Endothelial cell of umbilical vein (primary cell): ENCODE measurements around the gene CTXND1.

Experiments used
- CTCF ChIP-seq, 2 donors: IDR thresholded peaks; 1 replicate in 1 of 2; 2 replicates in 1 of 2; pipeline ENCODE4 v1.5.1; 2011; ENCODE audit warnings: low read length in 2 of 2, mild to moderate bottlenecking in 2 of 2, moderate library complexity in 2 of 2, control low read depth in 1 of 2, inconsistent platforms in 1 of 2, low read depth in 1 of 2; ENCODE audit not compliant: insufficient read depth in 1 of 2; ENCODE audit errors: extremely low read depth in 1 of 2
- EZH2 ChIP-seq: IDR thresholded peaks from 2 replicates; pipeline ENCODE4 v1.6.1; 2012; ENCODE audit warnings: borderline replicate concordance, low read depth, mild to moderate bottlenecking, moderate library complexity, low read length, inconsistent platforms; ENCODE audit not compliant: severe bottlenecking
- JUN ChIP-seq: IDR thresholded peaks from 2 replicates; pipeline ENCODE4 v1.6.1; 2011; ENCODE audit warnings: borderline replicate concordance, low read depth; ENCODE audit not compliant: insufficient read length, insufficient read depth
- MAX ChIP-seq: IDR thresholded peaks from 2 replicates; pipeline ENCODE4 v1.6.1; 2011; ENCODE audit not compliant: insufficient read depth, insufficient read length
- POLR2A ChIP-seq: IDR thresholded peaks from 2 replicates; pipeline ENCODE4 v1.6.1; 2012; ENCODE audit warnings: low read depth, mild to moderate bottlenecking, control low read depth, low read length

- TF ChIP-seq CTCF (IDR thresholded peaks at IDR 0.05; ENCODE audit: extremely low read depth in 1 of 2, insufficient read depth in 1 of 2, low read depth in 1 of 2, low read length in 2 of 2) (no peak), JUN (no peak), EZH2 (no peak), POLR2A (no peak), MAX (no peak)
Measured at GRCh38 chr15:80155001-80155377, 97.0 kb downstream of the CTXND1 start.
